GM23338 (cell line): ENCODE results near the gene DENR.

Experiments
- CREB1 ChIP-seq: fragments of 250-450 bp; sonication (Bioruptor Pico); IDR thresholded peaks from 2 replicates; pipeline ENCODE4 v1.5.0; 2020; ENCODE audit warnings: low read depth, mild to moderate bottlenecking, moderate library complexity
- CTCF ChIP-seq, 2 experiments: fragments of 200-600 bp in 1 of 2; sonication (generic) in 1 of 2; conservative IDR thresholded peaks; 2 replicates each; pipeline versions ENCODE4 v1.5.1 to v1.6.1; 2016 to 2017; ENCODE audit warnings: antibody characterized with exemption in 2 of 2, low read depth in 2 of 2, mild to moderate bottlenecking in 2 of 2, moderate library complexity in 1 of 2
- ETS1 ChIP-seq: IDR thresholded peaks from 2 replicates; pipeline ENCODE4 v1.6.1; 2016; ENCODE audit warnings: antibody characterized with exemption
- EZH2 ChIP-seq: fragments of 200-600 bp; sonication (generic); IDR thresholded peaks from one replicate; pipeline ENCODE4 v1.8.0; 2017; ENCODE audit warnings: antibody characterized with exemption, mild to moderate bottlenecking, low read depth; ENCODE audit not compliant: unreplicated experiment
- EZH2phosphoT487 ChIP-seq: fragments of 200-600 bp; sonication (generic); IDR thresholded peaks from one replicate; pipeline ENCODE4 v1.8.1; 2018; ENCODE audit warnings: antibody characterized with exemption; ENCODE audit not compliant: unreplicated experiment
- JUNB ChIP-seq: IDR thresholded peaks from one replicate; pipeline ENCODE4 v1.6.1; 2016; ENCODE audit warnings: antibody characterized with exemption; ENCODE audit not compliant: unreplicated experiment
- NANOG ChIP-seq: IDR thresholded peaks from 2 replicates; pipeline ENCODE4 v1.6.1; 2016; ENCODE audit warnings: antibody characterized with exemption, borderline replicate concordance
- POLR2AphosphoS5 ChIP-seq: IDR thresholded peaks from 2 replicates; pipeline ENCODE4 v1.6.1; 2016; ENCODE audit warnings: antibody characterized with exemption, low read depth
- REST ChIP-seq: IDR thresholded peaks from one replicate; pipeline ENCODE4 v1.6.1; 2018; ENCODE audit warnings: antibody characterized with exemption; ENCODE audit not compliant: unreplicated experiment
- STAT1 ChIP-seq: IDR thresholded peaks from one replicate; pipeline ENCODE4 v1.6.1; 2016; ENCODE audit warnings: antibody characterized with exemption; ENCODE audit not compliant: unreplicated experiment
- ZNF331 ChIP-seq: fragments of 250-450 bp; sonication (Bioruptor Pico); IDR thresholded peaks from 2 replicates; pipeline ENCODE4 v1.5.0; 2020; ENCODE audit warnings: low read depth, mild to moderate bottlenecking, moderate library complexity

GRCh38 chr12:122725452-122726079, 27.1 kb upstream of the DENR start:
- TF ChIP-seq CTCF (conservative IDR thresholded peaks at IDR 0.05; ENCODE audit: low read depth in 2 of 2) (no peak), POLR2AphosphoS5 (no peak), EZH2phosphoT487 (no peak), EZH2 (no peak), REST (no peak), CREB1 (CRISPR knock-in tag) (no peak), ETS1 (no peak), JUNB (no peak), ZNF331 (CRISPR knock-in tag) (no peak), NANOG (no peak), STAT1 (no peak)
